Testis (tissue), 2 donors: ENCODE results near the gene SRBD1.

ENCODE experiments used
- CTCF ChIP-seq, 3 experiments: fragments of 450-650 bp in 2 of 3; fragments of 200-600 bp in 1 of 3; sonication (generic) in 1 of 3; IDR thresholded peaks; one replicate each; pipeline ENCODE4 v1.5.1; 2016 to 2019; ENCODE audit warnings: antibody characterized with exemption in 3 of 3, mild to moderate bottlenecking in 2 of 3, moderate library complexity in 1 of 3
- POLR2A ChIP-seq: fragments of 450-650 bp; IDR thresholded peaks from one replicate; pipeline ENCODE4 v1.6.1; 2017; ENCODE audit warnings: antibody characterized with exemption, mild to moderate bottlenecking, moderate library complexity

GRCh38 chr2:45497355-45497754, 113.7 kb downstream of the SRBD1 start:
- no peak for TF ChIP-seq CTCF (IDR thresholded peaks at IDR 0.05)
- no peak for TF ChIP-seq POLR2A
